NCI-H1436 (cell line): Measurements from ENCODE around the gene SLC25A41.

Experiments used
- DNase-seq: peaks from one replicate; lab custom pipeline; 2025; lab: John Stamatoyannopoulos, UW

Gene SLC25A41

GRCh38 chr19:6460099-6460884 is 26.7 kb upstream of the SLC25A41 start:
- peak; percentile 96 for DNase-seq

DNA sequence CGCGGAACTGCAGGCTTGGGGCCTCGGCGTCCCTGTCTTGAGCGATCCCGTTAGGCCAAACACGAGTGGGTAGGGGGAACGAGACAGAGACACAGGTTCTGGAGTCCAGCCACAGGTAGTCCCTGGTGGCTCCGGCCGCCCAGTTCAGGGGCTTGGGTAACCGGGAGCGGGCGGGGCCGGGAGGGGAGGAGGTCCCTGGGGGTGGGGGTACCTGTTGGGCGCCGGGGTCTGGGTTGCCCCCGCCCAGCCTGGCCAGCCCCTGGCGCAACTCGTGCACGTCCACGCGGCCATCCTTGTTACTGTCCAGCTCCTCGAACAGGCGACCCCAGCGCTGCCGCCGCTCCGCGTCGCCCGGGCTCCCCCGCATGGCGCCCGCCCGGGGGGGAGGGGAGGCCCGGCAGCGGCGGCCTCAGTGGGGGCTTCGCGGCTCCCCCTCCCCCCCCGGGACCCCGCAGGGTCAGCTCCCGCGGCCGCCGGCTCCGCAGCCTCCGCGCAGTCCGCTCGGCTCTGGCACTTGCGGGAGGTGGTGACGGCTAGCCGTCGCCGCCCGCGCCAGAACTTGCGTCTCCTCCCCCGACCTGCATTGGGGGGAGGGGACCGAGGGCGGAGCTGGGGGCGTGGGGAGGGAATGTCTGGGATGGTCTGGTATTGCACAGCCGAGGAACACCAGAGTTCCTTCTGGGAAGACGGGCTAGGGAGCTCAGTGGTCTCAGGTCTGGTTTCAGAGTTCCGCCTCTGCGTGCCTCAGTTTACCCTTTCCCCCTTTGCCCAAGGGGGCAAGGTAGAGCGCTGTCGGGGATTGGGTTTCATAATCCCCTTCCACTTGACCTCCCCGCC is 25.9 kb upstream of the SLC25A41 start, which contains the start of gene SLC25A23:
Gene SLC25A23, minus strand, starts transcription at position 531 of the 837 bp plus-strand sequence. Its CDS starts 164 bp downstream, at position 367.
- peak; percentile 66 for DNase-seq

- DNase-seq = no peak
Observed at GRCh38 chr19:6458695-6459261, 25.2 kb upstream of the SLC25A41 start.

DNA sequence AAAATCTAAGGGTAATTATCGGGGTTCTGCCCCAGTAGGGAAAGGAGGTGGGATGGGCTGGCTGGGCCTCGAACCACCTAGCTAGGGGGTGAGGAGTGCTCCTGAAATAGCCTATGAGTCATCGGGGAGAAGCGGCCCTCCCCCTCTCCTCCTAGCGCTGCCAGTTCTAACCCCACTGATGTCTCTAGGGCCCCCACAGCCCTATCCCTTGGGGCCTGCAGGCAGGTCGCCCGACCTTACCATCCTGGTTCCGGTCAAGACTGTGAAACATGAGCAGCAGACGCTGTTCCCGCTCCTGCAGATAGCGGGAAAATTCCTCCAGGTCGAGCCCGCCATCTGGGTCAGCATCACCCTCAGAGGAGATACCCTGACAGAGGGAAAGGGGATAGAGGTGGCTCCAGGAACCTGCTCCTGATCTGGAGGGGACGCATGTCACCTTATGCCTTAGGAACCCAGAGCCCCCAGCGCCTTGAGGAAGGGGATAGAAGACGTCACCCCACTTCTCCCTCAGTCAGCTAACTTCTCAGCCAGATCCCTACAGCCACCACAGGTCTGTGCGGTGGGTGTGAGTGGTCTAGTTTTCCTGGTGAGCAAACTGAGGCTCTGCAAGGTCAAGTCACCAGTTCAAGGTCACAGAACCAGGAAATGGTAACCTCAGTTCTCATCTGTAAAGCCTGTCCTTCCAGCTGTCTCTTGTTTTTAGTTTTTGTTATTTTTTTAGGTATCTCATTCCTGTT is 24.6 kb upstream of the SLC25A41 start:
- no peak for DNase-seq

GRCh38 chr19:6455924-6456323 is 22.4 kb upstream of the SLC25A41 start:
- no peak for DNase-seq

- no peak for DNase-seq
Observed at GRCh38 chr19:6453951-6454565, 20.5 kb upstream of the SLC25A41 start.

- DNase-seq = no peak
Observed at GRCh38 chr19:6452899-6453298, 19.3 kb upstream of the SLC25A41 start.

GRCh38 chr19:6452223-6452614 is 18.7 kb upstream of the SLC25A41 start:
- DNase-seq = no peak

- no peak for DNase-seq
Observed at GRCh38 chr19:6451583-6452222, 18.1 kb upstream of the SLC25A41 start.

- DNase-seq = no peak
Observed at GRCh38 chr19:6450166-6450565, 16.6 kb upstream of the SLC25A41 start.

- DNase-seq = no peak
Observed at GRCh38 chr19:6448045-6448444, 14.5 kb upstream of the SLC25A41 start.

DNA sequence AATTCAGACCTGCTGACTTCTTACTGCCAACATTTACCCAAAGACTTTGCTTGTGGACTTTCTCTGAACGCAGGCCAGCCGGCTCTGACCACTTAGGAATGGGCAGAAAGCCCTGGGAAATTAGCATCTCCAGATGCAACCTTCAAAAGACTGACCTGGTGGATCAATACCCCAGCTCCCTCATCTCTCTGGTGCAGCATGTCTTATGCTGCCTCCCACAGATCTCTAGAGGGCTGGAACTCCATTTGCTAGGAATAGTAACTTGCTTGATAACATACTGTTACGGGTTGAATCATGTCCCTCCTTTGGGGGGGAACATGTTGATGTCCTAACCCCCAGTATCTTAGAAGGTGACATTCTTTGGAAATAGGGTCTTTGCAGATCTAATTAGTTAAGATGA is 12.9 kb upstream of the SLC25A41 start:
- DNase-seq = no peak

DNA sequence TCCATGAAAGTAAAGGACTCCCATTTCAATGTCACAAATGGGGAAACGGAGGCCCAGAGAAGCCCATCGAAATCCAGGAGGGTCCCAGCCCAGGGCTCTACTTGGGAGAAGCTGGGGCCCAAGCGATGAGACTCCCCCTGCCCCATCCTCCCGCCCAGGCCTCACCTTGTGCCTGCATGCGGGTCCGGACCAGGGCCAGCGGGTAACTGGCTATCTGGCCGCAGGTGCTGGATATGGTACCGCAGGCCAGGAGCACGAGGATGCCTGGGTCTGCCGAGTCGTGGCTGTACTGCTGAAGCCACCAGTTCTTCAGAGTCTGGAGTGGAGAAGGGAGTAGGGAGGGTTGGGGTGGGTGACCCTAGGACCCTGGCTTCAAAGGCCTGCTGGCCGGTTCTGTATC is 10.4 kb upstream of the SLC25A41 start:
- no peak for DNase-seq

DNA sequence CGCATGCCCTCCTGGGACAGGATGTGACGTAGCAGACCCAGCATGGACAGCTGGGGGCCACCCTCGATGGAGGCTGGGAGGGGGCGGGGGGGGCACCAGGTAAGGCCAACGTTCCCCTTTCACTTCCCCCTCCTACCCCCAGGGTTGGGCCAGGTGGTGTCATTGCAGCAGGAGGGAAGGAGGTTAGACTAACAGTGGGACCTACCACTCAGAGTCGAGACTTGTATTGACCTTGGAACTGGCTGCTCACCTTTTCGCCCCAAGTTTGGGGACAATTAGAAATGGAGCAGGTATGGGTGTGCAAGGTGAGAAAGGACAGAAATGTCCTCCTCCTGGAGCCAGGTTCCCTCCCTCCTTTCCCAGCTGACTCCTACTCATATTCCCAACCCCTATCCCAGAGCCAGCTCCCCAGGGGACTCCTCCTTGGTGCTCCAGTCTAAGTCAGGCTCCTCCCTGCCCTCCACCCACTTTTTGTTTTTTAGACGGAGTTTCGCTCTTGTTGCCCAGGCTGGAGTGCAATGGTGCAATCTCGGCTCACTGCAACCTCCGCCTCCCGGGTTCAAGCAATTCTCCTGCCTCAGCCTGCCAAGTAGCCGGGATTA is 8.6 kb upstream of the SLC25A41 start:
- no peak for DNase-seq

DNA sequence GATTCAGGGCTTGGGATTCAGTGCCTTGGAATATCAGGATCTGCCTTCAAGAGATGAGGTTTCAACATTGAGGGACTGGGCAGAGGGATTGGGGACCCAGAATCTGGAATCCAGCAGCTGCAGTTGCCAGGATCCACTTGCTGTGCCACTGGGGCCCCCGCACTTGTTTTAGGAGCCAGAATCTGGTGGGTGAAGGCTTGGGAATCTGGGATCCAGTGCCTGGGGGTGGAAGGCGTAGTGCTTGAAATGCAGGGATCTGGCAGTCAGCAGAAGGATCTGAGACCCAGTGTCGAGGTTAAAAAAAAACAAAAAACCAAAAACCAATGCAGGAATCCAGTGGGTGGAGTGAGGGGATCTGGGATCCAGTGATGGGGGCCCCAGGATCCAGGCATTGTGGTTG is 7.3 kb upstream of the SLC25A41 start:
- no peak for DNase-seq

GRCh38 chr19:6439743-6440142 is 6.2 kb upstream of the SLC25A41 start:
- no peak for DNase-seq

DNA sequence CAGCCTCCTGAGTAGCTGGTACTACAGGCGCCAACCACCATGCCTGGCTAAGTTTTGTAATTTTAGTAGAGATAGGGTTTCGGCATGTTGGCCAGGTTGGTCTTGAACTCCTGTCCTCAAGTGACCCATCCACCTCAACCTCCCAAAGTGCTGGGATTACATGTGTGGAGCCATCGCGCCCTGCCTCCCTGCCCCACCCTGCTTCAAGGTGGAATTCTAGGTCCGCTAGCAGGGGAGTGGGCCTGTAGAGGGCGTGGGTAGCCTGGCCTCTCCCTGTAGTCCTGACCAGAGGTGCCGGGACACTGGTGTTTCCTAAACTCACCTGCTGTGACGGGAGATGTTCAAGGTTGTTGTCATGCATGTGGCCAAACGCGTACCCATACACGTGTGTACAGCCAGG is 398 bp downstream of the SLC25A41 start:
- no peak for DNase-seq

DNA sequence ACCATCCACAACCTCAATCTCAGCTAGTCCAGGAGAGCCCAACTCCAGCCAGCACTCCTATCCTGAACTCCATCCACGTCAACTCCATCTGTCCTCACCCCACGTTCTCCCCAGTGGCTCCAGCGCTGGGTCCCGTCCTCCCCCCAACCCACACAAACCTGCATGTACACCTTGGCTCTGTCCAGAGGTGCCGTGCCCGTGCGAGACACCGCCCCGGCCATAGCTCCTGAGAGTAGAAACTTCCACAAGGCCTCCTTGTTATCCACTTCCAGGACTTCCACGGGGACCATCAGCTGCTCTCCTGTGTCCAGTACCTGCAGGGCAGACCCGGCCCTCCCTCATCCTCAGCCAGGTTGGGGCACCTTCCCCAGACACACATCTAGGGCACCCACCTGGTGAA is 1.7 kb downstream of the SLC25A41 start:
- no peak for DNase-seq

DNA sequence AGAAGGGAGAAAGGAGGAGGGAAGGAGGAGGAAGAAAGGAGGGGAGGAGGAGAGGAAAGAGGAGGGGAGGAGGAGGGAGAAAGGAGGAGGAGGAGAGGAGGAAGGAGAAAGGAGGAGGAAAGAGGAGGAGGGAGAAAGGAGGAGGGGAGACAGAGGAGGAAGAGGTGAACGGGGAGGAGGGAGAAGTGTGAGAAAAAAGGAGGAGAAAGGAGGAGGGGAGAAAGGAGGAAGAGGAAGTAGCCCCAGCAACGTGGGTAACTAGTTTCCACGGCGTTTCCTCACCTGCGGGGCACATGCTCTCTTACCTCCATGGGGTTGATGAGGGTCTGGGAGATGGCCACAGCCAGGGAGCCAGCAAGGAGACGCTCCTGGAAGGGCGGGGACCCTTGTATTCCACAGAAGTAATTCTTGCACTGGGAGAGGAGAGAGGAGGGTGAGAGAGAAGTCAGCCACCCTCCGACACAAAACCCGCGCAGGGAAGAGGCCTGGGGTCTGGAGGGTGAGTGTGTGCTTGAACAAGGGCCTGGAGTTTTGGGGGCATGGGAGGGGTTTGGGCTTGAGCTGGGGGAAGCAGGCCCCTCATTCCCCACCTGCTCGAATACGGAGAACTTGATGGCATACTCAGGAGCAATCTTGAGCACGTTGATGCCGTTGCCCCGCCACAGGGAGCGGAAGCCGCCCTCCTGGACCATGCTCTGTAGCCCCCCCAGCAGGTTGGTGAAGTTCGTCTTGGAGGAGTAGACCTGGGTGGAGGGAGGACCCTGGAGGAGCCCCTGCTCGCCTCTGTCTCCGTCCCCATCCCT is 3.9 kb downstream of the SLC25A41 start:
- DNase-seq = no peak
